NOMO-1 treated with dmso at 0.1 percent for 144 hours (cell line): ENCODE measurements around the gene CD40.

Experiments
- DNase-seq: peaks from one replicate; lab custom pipeline; 2025; ENCODE audit not compliant: unreplicated experiment; lab: John Stamatoyannopoulos, UW

Gene CD40

GRCh38 chr20:46148313-46149208 lies 30.4 kb downstream of the CD40 start:
- no peak for DNase-seq

DNA sequence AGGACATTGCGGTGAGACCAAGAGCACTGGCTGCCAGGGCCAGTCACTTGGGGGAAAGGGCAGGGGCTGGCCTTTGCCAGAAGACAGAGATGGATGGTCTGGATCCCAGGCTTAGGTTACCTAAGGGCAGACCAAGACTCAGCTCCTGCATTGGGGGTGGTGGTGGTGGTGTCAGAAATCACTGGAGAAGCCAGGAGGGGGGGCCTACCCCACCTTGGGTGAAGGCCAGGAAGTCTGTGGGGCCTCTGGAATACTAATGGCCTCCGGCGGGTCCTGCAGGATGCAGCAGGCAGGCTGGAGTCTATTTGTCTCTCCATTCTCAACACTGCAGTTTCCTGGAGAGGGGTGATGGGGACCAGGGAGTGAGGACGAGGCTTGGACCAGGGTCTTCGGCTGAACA lies 32.8 kb downstream of the CD40 start:
- DNase-seq = no peak

DNA sequence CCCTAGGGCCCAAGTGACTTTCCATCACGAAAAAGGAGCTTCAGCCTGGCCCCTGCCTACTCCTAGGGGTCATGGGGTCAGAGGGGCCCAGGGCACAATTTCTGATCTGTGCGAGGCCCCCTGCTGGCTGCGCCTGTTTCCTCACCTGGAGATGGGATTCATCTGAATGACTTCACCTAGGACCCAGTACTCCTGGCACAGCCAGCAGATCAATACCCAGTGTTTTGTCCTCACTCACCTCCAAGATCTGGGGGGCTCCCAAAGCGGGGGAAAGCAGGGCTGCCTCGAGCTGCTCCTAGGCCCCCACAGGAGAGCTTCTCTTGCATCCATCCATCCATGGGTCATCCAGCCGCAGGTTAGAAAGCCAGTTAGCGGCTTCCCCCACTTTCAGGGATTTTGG lies 33.8 kb downstream of the CD40 start:
- no peak for DNase-seq

DNA sequence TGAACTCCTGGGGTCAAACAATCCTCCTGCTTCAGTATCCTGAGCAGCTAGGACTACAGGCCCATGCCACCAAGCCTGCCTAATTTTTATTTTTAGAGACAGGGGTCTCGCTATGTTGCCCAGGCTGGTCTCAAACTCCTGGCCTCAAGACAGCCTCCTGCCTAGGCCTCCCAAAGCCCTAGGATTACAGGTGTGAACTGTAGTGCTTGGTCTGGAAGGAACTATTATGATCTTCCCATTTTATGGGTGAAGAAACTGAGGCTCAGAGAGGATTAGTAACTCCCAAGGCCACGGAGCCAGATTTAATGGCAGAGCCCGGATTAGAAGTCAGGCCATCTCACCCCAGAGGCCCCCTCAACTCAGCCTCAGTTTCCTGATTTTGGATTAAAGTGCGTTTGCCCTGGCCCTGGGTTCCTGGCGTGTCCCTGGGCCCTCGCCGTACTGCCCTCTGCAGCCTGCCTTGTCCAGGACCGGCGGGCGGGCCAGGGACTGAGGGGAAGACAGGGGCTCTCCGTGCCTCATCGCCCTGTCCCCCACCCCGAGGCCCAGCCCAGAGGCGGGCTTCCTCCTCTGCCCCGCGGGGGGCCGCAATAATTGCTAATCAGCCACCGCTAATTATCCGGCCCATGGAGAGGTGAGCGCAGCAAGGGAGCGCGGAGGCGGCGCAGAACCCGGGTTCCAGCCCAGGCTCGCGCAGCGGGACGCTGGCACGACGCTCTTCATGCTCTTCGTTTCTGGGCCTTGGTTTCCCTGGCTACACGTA lies 34.9 kb downstream of the CD40 start:
- DNase-seq = no peak

DNA sequence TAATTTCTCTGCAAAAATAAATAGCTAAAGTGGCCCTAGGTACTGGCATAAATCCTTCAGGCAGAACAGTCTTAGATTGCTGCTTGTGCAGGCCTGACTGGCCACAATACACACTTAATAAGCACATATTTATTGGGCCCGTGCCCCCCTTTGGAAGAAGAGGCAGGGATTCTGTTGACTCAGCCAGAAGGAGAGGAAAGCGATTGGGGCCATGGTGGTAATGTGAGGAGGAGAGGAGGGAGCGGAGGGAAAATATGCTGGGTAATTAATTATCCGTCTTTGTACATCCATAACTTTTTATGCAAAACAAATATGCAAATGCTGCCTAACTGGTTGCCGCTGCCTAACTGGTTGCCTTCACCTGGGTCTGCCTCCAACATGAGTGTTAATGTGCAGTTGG lies 36.2 kb downstream of the CD40 start:
- no peak for DNase-seq

DNA sequence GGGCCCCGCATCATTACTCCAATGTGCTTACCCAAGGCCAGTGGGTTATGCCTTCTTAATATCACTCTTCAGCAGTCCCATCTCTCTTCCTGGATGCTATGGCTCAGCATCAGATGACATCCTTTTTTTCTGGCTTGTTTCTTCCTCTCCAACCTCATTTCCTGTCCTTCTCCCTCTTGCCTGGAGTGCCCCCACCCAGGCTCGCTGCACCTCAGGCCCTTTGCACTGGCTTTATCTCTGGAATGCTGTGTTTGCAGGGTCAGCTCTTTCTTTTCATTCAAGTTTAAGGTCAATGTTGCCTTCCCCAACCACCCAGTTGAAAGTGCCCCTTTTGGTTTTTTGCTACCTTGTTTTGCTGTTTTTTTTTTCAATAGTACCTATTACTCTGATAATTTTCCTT lies 36.7 kb downstream of the CD40 start:
- DNase-seq = no peak

- no peak for DNase-seq
These were observed 38.0 kb downstream of the CD40 start for GRCh38 chr20:46156065-46156464.

DNA sequence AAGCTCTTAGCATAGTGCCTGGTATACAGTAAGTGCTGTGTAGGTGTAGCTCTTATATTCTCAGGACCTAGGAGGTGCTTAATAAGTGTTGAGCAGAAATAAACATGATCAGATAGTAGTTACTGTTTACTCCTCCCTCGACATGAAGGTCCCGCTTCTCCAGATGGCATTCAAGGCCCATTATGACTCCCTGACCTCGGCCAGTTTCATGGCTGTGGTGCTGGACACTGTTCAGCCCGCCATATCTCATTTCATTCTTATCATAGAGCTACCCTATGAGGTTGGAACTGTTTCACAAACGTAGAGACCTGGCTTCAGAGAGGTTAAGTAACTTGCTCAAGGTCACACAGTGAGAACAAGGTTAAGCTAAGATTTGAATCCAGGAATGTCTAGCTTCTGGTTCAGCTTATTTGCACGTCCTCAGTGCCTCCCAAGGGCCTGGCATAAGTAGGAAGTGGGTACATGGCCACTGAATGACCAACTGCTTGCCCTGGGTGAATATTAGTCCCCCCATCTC lies 39.0 kb downstream of the CD40 start:
- no peak for DNase-seq

DNA sequence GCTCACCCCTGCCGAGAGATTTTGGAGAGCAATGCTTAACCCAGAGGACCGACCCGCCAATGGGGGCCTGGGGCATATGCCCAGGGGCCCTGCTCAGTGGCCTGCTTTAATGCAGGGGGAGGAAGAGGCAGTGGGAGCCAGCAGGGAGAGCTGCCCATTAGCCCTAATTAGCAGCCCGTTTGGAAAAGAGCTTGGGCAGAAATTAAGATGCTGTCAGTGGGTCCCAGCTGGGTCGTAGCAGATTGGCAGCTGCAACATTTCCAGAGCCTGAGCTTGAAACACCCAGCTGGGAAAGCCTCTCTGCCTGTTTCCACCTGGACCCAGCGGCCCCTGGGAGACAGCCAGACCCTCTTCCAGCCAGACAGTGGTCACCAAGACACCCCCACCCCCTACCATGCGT lies 39.5 kb downstream of the CD40 start:
- DNase-seq = no peak

- DNase-seq = no peak
These were observed 40.4 kb downstream of the CD40 start for GRCh38 chr20:46158476-46158987.

DNA sequence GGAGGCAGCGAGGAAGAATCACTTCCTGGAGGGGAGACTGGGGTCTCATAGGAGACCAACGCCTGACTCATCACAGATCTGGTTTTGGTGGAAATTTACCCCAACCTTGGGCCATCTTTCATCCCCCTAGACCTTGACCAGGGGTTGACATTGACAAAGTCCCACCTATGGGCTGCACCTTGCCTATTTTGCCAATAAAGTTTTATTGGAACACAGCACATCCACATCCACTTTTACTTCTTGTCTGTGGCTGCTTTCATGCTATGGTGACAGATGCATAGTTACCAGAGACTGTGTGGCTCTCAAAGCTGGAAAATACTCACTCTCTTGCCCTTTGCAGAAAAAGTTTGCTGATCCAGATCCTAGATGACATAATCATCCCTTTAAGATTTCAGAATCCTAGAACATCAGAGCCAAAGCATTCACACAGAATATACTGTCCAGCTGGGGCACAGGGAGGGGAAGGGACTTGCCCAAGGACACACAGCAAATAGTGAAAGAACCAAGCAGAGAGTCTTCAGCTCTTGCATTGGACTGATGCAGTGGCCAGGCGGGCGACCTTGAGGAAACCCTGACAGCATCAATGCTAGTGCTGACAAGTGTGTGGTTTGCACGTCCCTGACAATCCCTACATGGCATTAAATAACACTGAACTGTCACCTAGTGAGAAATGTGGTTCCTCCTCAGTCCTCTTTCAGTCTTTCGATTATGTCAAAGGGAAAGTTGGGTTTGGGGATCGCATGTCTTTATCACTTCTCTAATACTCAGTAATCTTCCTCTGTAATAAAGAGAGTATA lies 41.2 kb downstream of the CD40 start:
- DNase-seq = no peak

GRCh38 chr20:46160661-46161060 lies 42.5 kb downstream of the CD40 start:
- DNase-seq = no peak

DNA sequence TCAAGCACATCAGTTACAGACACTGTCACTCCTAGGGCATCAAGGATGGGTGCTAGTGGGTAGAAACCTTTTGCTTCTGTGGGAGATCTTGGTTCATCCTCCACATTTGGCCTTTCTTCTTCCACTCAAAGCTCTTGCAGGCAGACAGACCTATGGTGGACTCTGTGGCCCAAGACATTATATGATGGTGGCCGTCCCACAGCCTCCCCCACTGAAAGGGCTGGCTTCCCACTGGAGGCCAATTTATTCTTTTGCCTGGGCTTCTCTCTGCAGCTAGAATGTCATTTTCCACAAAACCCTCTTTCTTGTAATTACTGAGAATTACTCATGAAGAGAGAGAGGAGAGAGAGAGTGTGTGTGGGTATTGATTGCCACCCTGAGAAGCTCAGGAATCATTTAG lies 43.8 kb downstream of the CD40 start:
- no peak for DNase-seq

- DNase-seq = no peak
These were observed 46.1 kb downstream of the CD40 start for GRCh38 chr20:46164254-46164653.

DNA sequence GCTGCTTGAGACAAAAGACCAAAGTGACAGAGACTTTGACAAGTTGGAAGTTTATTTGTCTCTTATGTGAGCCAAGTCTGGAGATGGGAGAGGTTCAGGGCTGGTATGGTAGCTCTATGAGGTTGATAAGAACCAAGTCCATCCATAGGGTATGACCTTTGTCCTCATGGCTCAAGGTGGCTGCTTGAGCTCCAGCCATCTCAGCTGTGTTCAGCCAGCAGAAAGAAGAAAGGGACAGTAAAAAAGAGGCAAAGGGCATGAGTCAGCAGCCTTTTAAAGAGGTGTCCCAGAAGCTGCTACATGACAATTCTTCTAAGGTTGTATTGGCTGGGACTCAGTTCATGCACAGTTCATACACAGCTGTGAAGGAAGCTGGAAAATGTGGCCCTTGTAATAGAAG lies 49.0 kb downstream of the CD40 start:
- DNase-seq = no peak

- DNase-seq = no peak
These were observed 50.3 kb downstream of the CD40 start for GRCh38 chr20:46168438-46168837.

- no peak for DNase-seq
These were observed 51.4 kb downstream of the CD40 start for GRCh38 chr20:46169245-46170171.

GRCh38 chr20:46171476-46171875 lies 53.4 kb downstream of the CD40 start:
- DNase-seq = no peak

DNA sequence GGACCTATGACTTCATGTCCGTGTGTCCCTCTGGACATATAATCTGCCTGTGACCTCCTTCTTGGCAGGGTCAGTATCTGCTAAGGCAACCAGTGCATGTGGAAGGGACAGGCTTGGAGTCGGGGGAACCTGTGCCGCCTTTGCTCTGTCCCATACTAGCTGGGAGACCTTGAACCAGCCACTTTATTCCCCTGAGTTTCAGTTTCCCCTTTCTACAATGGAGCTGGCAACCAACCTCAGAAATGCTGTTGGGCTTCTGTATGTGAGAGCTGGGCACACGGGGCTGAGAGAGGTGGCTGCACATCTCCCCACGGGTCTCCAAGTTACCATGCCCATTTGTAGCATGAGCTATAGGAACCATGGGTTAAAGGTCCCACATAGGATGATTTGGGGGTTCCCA lies 53.8 kb downstream of the CD40 start:
- no peak for DNase-seq

- DNase-seq = no peak
These were observed 54.3 kb downstream of the CD40 start for GRCh38 chr20:46172455-46172854.
